Measurements from ENCODE around the gene FIBP.

DNA sequence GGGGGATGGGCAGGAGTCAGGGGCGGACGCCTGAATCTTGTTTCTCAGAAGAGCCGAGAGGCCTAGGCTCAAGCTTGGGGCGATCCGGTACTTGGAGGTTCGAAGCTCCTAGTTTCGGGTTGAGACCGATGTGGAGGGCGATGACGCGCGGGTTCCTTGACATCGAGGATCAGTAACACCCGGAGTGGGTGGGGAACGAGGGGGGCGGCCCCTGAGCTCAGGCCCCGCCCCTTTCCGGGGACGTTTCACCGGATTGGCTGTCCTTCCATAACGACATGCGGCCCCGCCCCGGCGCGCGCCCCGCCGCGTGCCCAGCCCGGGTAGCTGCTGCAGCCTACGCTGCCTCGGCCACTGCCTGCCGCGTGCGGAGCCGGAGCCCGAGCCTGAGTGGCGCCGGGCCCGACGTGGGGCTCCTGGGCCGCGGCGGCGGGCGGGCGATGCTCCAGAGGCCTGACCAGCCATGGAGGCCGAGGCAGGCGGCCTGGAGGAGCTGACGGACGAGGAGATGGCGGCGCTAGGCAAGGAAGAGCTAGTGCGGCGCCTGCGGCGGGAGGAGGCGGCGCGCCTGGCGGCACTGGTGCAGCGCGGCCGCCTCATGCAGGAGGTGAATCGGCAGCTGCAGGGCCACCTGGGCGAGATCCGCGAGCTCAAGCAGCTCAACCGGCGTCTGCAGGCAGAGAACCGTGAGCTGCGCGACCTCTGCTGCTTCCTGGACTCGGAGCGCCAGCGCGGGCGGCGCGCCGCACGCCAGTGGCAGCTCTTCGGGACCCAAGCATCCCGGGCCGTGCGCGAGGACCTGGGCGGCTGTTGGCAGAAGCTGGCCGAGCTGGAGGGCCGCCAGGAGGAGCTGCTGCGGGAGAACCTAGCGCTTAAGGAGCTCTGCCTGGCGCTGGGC lies 2.3 kb upstream of the FIBP start, which contains the start of gene CCDC85B:
- TF ChIP-seq EZH2 (IDR thresholded peaks at IDR 0.05; ENCODE audit: low read length, unreplicated experiment): no peak
- TF ChIP-seq, protein P1, sequence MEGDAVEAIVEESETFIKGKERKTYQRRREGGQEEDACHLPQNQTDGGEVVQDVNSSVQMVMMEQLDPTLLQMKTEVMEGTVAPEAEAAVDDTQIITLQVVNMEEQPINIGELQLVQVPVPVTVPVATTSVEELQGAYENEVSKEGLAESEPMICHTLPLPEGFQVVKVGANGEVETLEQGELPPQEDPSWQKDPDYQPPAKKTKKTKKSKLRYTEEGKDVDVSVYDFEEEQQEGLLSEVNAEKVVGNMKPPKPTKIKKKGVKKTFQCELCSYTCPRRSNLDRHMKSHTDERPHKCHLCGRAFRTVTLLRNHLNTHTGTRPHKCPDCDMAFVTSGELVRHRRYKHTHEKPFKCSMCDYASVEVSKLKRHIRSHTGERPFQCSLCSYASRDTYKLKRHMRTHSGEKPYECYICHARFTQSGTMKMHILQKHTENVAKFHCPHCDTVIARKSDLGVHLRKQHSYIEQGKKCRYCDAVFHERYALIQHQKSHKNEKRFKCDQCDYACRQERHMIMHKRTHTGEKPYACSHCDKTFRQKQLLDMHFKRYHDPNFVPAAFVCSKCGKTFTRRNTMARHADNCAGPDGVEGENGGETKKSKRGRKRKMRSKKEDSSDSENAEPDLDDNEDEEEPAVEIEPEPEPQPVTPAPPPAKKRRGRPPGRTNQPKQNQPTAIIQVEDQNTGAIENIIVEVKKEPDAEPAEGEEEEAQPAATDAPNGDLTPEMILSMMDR (conservative IDR thresholded peaks at IDR 0.05; ENCODE audit: low read depth, low read length): peak; percentile 31; the same call in 1 of the 2 replicates
- TF ChIP-seq EZH2phosphoT487 (IDR thresholded peaks at IDR 0.05; ENCODE audit: borderline replicate concordance, low read length): peak; percentile 99
